ENCODE measurements around the gene DTX3.
"Not testable (repeated sequence)": the region's sequence is repeated elsewhere in the genome, so short reads cannot be mapped to it uniquely, and the experiment has no call there.

The DTX3 gene, protein sequence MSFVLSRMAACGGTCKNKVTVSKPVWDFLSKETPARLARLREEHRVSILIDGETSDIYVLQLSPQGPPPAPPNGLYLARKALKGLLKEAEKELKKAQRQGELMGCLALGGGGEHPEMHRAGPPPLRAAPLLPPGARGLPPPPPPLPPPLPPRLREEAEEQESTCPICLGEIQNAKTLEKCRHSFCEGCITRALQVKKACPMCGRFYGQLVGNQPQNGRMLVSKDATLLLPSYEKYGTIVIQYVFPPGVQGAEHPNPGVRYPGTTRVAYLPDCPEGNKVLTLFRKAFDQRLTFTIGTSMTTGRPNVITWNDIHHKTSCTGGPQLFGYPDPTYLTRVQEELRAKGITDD

DNA sequence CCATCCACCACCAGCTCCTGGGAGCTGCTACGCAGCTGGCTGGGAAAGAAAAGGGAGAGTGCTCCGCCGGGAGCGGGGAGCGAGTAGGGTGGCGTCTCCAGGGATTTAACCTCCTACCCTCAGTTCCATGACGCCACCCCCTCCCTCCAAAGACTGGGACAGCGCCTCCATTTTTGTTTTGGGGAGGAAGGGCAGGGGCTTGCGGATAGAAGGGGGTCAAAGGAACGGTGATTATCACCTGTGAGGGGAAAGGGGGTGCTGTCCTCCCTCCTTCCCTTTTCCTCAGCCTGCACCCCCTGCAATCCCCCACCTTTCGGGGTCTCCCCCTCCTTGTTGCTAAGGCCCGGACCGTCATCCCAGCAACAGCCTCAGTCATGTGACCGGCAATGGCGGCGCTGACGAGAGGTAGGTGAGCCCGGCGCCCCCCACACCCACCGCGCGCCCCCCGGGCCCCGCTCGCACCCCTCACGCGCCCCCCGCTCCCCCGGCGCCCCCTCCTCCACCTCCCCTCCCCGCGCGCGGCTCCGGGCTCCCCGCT, at the start of gene DTX3:
DTX3 (plus strand) TSS at position 371 of the 538 bp plus-strand sequence. CDS start 1,694 bp downstream, outside the sequence.
- DNase-seq: peak; percentile 28 to 45

DNA sequence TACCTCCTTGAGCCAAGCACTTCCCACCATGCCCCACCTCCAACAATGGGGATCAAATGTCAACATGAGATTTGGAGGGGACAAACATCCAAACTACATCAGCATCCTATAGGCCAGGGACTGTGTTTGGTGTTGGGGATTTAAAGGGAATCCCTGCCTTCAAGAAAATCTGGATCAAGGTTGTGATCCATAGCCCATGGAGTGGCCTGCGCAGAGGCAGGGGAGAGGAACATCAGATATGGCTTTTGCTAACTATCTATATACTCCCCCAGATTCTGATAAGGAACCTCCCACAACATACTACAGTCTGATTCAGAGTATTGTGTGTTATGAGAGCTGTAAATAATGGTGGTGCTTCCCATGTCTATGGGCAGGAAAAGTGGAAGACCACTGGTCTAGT, 49.7 kb upstream of the DTX3 start:
- no peak for DNase-seq

DNA sequence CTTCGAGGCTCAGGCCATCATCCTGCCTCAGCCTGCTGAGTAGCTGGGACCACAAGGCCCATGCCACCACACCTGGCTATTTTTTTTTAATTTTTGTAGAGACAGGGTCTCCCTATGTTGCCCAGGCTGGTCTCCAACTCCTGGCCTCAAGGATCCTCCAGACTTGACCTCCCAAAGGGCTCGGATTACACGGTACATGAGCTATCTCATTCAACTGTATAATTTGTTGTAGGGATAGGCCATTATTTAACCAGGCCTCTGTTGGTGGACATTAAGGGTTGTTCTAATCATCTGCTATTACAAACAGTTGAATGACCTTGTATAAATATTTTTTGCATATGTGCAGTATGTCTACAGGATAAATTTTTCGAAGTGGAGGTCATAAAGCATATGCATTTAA, 45.8 kb upstream of the DTX3 start:
- DNase-seq: no peak

DNA sequence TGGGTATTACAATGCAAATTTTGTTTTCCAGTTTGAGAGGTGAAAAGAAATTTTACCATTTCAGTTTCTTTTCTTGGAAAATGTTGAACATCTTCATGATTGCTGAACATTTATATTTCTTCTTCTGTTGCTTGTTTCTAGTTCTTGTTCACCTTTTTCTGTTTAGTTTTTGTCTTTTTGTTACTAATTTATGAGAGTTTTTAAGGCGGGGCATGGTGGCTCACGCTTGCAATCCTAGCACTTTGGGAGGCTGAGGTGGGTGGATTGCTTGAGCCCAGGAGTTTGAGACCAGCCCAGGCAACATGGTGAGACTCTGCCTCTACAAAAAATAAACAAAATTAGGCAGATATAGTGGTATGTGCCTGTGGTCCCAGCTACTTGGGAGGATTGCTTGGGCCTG, 44.1 kb upstream of the DTX3 start:
- no peak for DNase-seq

DNA sequence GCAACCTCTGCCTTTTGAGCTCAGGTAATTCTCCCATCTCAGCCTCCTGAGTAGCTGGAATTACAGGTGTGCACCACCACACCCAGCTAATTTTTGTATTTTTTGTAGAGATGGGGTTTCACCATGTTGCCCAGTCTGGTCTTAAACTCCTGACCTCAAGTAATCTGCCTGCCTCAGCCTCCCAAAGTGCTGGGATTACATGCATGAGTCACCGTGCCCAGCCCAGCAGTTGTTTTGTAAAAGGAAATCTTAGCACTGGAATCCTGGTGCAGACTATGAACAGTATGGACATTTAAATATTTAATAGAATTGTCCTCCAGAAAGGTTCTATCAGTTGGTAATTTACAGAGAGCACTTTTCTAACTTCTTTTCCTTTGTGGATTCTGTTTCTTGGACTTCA, 43.5 kb upstream of the DTX3 start:
- not testable (repeated sequence) for DNase-seq

DNA sequence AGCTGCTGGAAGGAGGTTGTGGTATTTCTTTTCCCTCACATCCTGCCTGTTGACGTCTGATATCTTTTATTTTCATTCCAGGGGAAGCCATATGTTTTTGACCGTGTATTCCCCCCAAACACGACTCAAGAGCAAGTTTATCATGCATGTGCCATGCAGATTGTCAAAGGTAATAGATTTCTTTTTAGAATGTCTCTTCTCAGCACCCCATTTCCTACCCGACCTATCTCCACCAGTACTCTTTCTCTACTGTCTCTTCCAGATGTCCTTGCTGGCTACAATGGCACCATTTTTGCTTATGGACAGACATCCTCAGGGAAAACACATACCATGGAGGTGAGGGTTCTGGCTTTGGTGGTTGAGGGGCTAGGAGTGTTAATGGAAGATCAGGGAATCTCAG, 41.3 kb upstream of the DTX3 start:
- no peak for DNase-seq

DNA sequence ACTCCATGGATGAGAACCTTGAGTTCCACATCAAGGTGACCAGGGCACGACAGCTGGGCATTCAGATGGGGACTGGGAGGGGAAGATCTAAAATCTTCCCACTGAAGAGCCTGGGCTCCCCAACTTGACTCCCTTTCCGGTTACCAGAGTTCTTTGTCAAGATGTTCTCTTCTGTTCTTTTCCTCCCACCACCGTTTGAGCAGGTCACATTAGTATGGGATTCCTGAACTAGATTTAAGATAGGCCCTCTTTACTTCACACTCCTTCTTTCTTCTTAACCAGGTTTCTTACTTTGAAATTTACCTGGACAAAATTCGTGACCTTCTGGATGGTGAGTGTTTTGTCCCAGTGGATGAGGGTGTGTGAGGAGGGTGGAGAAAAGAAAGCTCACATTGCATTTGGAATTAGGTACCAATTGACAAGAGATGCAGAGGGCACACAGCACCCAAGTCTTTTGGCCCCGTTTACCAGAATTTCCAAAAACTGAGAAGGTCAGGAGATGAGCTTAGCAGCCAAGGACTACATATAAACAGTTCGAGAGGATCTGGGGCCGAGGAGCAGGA, 40.4 kb upstream of the DTX3 start:
- no peak for DNase-seq

DNA sequence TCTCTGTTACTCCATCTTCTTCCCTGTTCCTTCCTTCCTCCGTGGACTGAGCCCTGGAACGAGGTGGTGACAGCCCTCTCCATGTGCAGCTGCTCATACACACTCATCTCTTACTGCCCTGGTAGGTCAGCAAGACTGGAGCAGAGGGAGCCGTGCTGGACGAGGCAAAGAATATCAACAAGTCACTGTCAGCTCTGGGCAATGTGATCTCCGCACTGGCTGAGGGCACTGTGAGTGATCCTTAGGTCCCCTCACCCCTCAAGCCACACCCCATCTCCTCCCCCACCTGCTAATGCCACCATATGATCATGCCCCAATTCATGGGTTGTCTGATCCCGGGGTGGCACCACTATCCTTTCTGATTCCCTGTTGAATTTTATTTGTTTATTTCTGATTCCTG, 35.8 kb upstream of the DTX3 start:
- DNase-seq: no peak

DNA sequence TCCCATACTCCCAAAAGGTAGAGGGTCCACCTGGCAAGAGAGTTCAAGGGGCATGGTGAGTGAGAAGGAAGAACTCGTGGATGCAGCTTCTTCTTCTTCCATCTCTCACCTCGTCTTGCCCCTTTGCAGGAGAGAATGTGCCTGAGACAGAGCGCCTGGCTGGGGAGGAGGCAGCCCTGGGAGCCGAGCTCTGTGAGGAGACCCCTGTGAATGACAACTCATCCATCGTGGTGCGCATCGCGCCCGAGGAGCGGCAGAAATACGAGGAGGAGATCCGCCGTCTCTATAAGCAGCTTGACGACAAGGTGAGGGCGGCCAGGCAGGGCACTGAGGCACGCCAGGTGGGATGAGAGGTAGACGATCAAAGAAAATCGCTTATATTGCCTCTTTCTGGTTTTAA, 34.8 kb upstream of the DTX3 start:
- no peak for DNase-seq

DNA sequence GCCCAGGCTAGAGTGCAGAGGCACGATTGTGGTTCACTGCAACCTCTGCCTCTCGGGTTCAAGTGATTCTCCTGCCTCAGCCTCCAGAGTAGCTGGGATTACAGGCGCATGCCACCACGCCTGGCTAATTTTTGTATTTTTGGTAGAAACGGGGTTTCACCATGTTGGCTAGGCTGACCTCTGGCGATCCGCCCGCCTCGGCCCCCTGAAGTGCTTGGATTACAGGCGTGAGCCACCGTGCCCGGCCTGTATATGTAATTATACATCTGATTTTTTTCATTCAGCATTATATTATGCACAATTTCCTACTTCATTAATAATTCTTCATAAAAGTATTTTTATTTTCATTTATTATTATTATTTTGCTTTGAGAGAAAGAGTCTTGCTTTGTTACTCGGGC, 34.2 kb upstream of the DTX3 start:
- not testable (repeated sequence) for DNase-seq

DNA sequence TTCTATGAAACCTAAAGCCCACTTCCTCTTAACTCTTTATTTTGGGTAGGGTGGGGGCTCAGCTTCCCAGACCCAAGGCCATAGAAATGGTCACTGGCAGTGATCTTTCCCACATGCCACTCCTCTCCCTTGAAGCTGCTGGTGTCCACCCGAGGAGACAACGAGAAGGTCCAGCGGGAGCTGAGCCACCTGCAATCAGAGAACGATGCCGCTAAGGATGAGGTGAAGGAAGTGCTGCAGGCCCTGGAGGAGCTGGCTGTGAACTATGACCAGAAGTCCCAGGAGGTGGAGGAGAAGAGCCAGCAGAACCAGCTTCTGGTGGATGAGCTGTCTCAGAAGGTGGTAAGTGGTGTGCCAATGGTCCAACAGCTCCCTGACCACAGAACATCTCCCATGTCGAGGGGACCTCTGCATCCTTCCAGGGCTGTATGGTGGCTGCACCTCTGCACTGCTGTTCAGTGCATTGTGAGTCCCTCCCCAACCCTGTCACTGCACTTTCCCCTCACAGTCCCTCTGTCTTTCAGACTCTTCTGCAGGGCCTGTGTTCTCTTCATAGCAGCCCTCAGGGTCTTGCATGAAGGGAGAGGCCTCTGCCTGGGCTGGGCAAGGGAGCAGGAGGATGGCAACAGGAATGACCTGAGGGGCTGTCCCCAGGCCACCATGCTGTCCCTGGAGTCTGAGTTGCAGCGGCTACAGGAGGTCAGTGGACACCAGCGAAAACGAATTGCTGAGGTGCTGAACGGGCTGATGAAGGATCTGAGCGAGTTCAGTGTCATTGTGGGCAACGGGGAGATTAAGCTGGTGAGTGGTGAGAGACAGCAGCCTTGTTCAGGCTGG, 32.5 kb upstream of the DTX3 start:
- DNase-seq: no peak

DNA sequence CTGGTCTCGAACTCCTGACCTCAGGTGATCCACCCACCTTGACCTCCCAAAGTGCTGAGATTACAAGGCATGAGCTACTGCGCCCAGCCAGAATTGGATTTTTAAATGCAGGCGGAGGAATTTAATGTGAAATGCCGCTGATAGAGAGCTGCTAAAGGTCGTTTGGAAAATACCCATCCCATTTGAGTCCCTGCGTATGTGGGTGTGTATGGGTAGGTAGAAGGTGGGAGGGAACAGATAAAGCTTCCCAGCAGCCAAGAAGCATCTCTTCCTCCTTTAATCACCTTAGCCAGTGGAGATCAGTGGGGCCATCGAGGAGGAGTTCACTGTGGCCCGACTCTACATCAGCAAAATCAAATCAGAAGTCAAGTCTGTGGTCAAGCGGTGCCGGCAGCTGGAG, 29.8 kb upstream of the DTX3 start:
- DNase-seq: no peak

DNA sequence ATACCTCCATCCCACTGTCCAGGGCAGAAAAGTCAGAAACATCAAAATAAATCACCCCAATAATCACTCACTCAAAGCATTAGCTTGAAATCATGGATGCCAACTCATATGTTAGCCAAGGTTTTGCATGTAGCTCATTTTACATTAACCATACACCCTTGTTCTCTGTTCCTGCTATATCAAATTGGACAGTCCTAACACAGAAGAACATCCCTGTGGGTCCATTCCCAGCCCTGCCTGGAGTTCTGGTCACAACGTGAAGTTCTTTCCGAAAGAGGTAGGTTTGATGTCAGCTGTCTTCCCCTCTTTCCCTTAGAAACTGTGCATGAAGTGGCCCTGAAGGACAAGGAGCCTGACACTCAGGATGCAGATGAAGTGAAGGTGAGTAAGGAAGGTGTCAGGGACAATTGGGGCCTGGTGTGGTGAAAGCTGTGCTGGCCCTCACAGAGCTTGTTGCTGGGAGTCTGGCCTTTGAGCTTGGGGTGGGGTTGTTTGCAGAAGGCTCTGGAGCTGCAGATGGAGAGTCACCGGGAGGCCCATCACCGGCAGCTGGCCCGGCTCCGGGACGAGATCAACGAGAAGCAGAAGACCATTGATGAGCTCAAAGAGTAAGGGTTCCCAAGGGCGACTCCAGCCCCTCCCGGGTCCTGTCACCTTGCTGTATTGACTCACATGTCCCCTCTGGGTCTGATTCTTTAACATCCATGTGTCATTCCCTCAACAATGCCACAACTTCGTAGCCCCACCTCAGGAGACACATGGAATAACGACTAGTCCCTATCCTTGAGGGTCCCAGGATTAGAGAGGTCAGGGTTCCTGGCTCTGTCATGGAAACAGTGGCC, 28.6 kb upstream of the DTX3 start:
- no peak for DNase-seq

DNA sequence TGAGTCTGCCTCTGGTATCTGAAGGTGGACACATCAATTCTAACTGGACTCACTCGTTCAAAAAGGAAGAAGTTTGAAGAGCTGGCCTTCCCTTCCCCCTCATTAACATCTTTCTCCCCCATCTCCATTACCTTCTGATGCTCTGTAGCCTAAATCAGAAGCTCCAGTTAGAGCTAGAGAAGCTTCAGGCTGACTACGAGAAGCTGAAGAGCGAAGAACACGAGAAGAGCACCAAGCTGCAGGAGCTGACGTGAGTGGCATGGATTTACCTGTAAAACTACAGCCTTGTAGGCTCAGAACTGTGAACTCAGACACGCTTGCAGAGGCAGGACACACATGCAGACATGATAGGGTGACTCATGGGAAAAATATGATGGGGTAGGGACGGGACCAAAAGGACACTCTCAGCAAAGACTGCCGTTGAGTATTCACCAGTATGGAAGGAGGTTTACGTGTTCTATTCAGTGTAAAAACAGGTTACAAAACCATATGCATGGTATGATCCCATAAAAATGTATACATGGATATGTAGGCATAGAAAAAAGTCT, 27.9 kb upstream of the DTX3 start:
- no peak for DNase-seq

DNA sequence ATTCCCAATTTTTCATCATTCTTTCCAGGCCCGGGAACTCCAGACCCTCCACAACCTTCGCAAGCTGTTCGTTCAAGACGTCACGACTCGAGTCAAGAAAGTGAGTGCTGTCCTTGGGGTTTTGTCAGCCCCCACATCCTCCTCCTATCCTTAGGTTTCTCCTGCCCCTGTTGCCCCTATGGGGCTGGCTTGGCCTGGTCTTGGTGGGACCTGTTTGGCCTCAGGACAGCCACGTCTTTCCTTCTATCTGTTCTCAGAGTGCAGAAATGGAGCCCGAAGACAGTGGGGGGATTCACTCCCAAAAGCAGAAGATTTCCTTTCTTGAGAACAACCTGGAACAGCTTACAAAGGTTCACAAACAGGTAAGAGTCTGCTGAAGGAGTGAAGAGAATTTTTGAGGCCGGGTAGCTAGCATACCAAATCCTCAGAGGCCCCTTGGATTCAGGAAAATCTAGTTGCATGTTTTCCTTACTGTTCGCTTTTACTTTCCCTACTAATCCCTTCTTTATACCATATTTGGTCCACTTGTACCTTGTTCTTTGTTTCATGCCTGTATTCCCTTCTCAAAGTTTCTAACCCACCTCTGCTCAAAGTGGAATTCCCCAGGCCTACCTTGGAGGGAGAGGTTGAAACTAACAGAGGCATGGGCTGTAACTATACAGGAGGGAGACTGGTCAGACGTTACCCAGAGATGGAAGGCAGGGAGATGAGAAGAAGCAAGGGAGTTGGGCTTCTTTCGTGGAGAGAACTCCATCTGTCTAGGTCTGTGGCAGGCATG, 26.5 kb upstream of the DTX3 start:
- no peak for DNase-seq

DNA sequence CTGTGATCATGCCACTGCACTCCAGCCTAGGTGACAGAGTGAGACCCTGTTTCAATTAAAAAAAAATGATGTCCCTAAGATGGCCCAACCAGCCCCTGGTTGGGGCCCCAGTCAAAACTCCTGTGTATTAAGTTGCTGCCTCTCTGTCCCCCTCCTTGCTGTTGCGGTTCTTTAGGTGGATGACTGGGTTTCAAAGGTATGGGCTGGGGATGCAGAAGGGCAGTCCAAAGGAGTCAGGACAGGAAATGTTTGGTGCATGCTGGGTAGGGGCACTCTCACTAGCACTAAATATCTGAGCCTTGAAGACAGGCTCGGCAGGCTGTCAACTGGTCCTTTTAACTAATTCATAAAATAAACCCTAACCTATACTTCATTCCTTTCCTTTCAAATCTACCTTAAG, 25.6 kb upstream of the DTX3 start:
- no peak for DNase-seq

DNA sequence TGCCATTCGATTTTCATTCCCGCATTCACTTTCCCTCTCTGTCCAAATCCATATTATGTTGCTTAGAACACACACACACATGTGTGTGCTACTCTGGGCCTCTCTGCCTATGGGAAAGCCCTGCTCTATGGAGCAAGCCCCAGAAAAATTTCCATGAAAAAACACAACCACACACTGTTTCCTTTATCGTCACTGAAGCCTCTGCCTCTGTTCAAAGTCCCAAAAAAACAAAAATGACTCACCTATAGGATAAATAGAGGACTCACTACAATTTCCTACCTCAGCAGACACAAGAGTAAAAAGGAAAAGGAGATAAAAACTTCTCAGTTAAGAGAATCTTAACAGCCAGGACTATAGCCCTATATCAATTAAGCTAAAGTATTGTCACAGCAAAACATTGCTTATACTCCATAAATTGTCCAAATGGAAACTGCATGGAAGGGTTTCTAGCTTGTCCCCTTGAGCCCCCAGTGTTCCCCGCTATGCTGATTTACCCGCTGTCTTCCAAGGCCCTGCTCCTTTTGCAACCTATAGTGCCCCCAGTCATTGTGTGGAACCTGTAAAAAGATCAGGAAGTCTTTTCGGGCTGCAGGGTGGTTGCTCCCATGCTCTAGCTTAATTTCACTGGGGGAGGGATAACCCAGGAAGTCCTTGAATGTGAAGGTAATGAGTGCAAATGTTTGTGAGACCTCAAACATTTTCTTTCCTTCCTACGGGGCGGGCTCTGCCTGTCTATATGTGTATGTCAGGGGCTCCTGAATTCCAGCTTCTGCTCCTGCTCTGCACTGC, 24.8 kb upstream of the DTX3 start:
- no peak for DNase-seq

DNA sequence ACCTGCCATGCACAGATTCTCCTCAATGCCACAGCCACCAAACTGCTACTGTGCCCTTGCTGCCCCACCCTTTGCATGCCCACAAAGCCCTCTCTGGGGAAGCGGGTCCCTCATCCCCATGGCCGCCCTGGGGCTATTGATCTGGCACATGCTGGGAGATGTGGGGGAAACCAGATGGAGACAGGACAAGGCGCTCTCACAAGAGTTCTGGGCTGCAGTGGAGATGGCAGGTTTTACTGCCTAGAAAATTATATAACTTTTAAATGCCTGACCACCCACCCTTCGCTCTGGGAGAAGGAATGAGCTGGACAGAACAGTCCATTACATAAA, 24.2 kb upstream of the DTX3 start:
- DNase-seq: no peak

DNA sequence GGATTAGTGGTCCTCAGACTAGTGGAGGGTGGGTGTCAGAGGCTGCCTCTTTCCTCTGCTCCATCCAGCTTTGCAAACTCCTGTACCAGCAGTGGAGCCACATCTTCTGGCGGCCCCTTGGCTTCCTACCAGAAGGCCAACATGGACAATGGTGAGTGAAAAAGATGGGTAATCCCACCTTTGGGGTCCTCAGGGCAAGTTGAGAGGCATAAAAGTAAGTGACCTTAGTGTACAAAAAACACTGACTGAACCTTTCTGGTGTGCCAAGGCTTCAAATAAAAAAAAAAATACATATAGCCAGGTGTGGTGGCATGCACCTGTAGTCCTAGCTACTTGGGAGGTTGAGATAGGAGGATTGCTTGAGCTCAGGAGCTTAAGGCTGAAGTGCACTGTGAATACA, 22.8 kb upstream of the DTX3 start:
- DNase-seq: no peak

DNA sequence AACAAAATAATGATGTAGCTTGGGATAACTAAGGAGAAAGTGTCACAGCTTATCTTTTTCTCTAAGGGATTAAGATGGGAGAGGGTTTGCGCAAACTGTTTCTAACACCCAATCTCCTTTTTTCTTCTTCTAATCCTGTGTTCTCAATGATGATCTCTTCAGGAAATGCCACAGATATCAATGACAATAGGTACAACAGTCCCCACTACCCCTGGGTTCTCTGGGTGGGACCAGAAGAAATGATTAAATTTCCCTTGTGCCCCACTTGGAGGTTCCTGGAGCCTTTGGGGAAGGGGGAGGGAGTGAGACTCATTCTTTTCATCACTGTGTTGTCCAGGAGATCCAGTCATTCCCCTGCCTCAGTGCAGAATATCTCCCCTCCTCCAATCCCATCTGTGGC, 22.2 kb upstream of the DTX3 start:
- DNase-seq: no peak

Data from CD4-positive, alpha-beta T cell treated with Interleukin-4 for 1 hour (primary cell).